Activated naive CD4-positive, alpha-beta T cell (primary cell): ENCODE data around the gene UBE2H.
"Not testable (repeated sequence)": the region's sequence is repeated elsewhere in the genome, so short reads cannot be mapped to it uniquely, and the experiment has no call there.

Source experiments
- DNase-seq, 4 experiments: peaks; one replicate each; lab custom pipeline; 2025; lab: John Stamatoyannopoulos, UW

Gene UBE2H

DNA sequence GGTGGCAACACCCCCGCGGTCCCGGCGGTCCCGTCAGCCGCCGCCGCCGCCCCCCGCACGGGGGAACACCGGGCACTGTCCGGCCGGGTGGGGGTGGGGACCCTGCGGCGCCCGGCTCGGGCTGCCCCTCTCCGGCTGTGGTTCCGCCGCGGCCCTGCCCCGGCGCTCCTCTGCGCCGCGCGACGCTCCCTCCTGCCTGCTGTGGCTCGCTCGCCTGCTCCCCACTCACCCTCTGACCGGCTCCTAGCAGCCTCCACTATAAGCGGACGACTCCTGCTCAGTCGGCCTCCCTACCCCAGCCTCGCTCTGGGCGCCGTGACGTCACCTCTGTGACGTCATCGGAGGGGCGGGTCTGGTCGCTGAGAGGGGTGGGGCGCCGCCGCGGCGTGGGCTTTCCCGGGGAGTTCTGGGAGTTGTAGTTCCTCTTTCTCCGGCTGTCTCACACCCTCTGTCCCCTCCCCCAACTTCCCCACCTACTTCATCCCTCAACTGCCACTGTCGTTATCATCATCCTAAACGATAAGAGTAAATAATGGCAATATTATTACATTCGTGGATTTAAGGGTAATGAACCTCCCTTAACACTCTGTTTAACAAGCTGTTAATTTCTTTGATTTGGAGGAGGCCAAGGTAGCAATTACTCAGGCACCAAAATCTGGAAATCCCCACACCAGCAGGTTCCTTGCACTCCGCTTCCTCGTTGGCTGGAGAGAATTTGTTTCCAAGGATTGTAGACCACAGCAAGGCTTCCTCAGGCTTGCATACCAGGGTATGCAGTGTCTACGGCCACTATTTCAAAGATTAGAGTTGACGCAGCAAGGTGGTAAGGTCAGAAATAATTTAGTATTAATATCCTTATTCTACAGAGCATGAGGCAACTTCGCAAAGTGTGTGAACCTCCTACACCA lies at the start of gene UBE2H:
UBE2H (minus strand) TSS at position 308 of the 908 bp plus-strand sequence. CDS start 405 bp downstream, outside the sequence.
- peak; percentile 70 to 90 (median 81) for DNase-seq

DNA sequence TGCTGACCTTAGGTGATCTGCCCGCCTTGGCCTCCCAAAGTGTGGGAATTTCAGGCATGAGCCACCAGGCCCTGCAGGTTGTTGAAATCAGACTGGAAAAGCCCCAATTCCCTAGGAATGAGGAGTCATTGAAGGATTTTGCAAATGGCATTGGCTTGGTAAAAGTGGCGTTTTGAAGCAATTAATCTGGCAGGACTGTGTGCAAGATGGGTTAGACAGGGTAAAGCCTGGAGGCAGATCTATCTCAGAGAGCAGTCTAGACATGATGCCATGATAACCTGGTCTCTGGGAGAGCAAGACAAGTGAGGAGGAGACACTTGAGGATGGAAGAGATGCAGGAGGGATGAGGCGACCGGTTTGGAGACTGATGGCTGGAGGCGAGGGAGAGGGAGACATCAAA lies 45.7 kb upstream of the UBE2H start:
- no peak for DNase-seq

DNA sequence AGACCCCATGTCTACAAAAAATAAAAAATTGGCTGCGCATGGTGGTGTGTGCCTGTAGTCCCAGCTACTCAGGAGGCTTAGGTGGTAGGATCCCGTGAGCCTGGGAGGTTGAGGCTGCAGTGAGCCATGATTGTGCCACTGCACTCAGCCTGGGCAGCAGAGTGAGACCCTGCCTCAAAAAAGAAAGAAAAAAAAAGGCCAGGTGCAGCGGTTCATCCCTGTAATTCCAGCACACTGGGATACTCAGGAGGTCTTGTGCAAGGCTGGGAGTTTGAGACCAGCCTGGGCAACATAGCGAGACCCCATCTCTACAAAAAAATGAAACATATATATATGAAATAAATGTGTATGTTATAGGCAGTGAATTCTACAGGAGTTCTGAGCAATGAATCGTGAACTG lies 44.5 kb upstream of the UBE2H start:
- no peak for DNase-seq

DNA sequence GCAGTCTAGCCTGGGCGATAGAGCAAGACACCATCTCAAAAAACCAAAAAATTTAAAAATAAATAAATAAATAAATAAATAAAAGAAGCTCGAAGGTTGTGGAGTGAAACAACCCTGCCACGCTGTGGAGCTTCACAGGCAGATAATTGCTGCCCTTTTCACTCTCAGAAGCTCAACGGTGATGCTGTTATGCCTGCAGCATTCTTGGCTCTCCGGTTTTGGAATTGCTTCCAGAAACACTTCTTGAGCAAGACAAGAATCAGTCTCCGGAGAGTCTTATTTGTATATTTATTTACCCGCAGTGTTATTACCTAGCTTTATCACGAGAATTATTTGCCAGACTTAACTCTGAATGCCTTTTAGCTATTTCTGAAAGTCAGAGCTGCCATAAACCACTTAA lies 40.5 kb upstream of the UBE2H start:
- no peak for DNase-seq

DNA sequence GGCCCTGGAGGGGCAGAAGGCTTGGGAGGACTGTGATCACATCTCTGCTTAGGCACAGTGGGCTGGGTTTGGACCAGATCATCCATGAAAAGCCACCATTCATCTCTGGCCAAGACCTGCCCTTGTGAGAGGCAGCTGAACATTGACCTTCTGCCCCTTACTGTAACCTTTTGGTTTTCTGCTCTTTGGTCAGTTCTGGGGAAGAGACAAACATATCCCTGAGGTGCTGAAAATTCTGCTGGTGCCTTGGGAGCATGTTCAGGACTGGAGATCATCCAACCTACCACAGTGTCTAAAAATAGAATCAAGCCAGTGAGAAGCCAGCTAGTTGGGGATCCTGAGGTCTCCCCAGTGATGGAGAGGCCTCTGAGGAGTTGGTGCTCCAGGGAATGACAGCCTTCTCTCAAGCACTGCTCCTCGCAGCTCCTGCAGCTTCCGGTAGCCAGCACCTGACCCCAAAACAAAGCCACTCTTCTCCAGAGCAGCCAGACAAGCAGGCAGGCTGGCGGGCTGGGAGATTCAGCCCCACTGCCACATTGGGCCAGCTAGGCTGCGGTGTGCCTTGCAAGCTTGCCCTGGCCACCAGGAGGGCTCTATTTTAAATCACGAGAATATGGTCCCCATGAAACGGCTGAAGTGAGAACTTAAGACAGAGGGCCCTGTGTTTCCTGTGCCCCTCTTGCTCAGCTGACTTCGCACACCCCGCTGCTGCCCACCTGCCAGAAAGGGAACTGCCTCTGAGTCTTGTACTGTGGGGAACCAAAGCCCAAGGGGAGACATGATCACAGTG lies 37.8 kb upstream of the UBE2H start:
- DNase-seq: no peak

DNA sequence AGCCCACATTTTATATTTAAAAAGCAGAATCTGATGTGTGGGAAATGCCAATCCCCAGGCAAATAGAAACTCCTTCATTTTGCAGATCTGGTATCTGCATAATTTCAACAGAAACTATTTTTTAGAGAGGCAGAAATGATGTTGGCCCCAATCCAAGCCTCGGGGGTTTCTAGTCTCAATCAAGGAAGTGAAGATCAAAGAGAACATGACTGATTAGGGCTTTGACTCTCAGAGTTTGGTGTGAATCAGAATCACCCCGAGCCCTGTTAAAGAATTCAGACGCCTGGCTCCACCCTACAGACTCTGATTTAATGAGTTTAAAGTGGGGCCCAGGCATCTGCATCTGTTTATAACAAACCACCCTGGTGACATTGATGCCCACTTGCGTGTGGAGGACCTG lies 36.7 kb upstream of the UBE2H start:
- DNase-seq: peak in 1 of 4 experiments; percentile 1

DNA sequence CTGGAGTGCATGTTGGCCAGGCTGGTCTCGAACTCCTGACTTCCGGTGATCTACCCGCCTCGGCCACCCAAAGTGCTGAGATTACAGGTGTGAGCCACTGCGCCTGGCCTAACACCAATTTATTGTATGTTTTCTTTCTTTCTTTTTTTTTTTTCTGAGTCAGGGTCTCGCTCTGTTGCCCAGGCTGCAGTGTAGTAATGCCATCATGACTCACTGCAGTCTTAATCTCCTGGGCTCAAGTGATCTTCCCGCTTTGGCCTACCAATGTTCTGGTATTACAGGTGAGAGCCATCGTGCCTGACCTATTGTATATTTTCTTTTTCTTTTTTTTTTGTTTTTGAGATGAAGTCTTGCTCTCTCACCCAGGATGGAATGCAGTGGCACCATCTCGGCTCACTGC lies 33.8 kb upstream of the UBE2H start:
- DNase-seq: no peak

DNA sequence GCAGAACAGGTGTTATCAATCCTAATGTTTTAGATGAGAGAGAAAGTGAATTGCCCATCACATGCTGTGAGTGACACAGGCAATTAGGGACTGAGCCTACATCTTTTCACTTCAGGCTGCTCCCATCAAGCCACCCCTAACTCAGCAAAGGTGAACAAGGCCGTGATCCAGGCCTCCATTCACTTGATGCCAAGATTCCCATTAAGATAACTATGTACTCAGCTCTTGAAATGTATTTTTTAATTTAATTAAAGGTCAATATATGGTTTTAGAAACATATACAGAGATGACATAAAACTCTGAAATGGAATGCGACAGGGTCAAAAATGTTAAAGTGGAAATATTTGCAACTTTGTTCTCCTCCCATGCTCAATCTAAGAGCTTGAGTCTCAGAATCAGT lies 27.9 kb upstream of the UBE2H start:
- no peak for DNase-seq

DNA sequence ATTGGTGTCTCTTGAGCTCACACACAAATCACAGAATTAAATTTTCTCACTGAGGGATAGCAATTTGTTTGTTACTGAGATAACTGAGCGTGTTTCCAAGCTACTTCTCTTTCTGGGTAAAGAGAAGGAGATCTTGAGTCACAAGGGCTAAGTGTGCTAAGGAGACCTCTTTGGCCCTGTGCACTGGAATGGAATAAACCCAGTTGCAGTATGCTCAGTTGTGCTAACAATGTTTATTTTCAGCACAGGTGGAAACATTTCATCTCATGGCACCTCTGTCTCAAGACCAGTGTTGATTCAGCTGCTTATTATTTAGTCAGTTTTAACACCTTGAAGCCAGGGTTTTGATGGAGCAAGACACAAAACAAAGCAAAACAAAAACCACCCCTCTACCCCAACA lies 22.5 kb upstream of the UBE2H start:
- DNase-seq: no peak

DNA sequence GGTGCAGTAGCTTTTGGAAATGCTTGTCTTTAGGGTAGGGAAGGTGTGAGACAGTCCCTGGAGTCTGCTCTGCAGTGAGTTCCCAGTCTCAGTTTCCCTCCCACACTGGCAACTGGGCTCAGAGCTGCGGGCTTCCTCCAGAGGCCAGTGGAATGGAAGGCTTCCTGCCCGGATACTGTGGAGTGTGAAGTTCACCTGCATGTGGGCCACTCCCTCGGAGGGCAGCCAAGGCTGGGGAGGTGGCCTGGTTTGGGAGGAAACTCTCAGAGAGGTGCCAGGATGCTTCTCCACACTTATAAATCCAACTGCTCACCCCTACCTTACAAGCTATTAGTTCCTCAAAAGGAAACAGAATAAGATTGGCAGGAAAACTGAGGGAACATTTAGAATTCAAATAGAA lies 18.1 kb upstream of the UBE2H start:
- no peak for DNase-seq

DNA sequence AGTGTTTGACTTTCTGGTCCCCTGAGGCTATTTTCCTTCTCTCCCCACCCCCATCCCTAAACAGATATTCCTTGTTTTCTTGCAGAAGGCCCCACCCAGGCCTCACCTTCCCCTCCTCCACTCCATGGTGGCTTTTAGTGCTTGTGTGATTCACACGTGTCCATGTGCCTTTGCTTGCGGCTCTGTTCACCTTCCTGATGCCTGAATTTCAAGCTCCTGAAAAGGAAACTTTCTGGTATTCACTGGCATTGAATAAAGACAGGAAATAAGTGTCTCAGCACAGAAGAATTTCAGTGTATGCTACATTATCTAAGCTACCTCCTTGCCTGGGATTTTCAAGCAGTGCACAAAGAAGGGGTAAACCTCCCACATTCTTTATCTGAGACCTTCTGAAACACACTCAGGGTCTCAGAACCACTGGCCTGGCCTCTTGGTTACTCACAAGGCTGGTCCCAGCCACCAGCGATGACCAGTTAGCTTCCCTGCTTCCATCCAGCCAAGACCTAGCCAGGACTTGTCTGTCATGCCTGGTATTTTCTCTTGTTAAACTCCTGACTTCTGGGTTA lies 17.2 kb upstream of the UBE2H start:
- DNase-seq: no peak

DNA sequence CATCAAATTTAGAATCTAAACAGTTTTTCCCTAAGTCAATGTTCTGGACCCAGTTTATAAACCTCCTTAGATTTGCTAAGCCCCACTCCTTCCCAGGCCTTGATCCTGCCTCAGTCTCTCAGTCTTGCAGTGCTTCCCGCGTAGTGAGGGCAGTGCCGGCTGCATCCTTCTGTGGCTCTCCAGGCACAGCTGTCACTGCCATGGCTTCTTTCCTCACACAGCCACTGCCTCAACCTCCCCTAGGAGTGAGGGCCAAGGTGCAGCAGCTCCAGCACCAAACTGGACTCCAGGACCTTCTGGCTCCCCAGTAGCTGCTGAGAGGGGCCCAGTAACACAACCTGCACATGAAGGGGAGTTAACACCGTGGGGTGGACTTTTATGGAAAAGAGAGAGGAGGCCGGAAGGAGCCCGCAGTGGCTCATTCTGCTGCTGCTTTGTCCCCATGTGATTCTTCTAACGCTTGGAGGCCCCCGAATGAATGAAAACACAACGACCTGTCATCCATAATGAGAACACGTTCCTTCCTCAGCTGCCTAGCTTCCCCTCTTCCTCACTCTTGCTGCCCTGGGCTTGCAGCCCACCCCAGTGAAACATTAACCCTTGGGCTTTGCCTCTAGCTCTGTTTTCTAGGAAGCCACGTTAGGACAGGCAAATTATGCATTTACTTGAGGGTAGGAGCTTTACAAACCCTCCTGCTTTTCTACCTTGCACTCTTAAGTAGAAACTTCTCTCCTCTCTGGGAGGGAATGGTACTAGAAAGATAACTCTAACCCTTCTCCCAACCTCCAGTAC lies 16.0 kb upstream of the UBE2H start:
- DNase-seq: no peak

DNA sequence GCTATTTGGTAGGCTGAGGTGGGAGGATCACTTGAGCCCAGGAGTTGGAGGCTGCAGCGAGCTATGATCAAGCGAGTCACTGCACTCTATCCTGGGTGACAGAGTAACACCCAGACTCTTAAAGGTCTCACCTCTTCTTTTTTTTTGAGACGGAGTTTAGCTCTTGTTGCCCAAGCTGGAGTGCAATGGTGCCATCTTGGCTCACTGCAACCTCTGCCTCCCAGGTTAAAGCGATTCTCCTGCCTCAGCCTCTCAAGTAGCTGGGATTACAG lies 7.4 kb upstream of the UBE2H start:
- not testable (repeated sequence) for DNase-seq

DNA sequence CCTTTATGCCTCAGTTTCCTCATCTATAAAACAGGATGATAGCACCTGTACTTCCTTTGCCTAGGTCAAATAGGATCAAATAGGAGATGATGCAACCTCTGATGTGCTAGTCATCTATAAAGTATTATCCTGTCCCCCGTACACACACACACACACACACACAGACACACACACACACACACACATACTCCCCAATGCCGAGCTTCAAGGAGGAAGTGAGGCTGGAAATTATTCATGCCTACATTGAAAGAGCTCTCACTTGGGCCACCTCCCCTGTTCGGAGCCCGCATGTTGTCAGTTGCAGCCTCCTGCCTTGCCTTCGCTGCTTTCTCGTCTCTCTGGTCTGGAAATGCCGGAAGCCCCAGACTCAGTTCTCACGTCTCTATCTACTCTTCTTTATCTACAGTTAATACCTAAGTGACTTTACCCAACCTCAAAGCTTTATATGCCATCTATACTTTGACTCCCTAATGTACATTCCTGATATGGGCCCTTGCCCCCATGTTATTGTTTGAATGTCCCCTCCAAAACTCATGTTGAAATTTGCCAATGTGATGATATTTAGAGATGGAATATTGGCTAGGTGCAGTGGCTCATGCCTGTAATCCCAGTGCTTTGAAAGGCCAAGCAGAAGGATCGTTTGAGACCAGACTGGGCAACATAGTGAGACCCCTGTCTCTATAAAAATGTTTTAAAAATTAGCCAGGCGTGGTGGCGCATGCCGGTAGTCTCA lies 6.9 kb upstream of the UBE2H start:
- no peak for DNase-seq

DNA sequence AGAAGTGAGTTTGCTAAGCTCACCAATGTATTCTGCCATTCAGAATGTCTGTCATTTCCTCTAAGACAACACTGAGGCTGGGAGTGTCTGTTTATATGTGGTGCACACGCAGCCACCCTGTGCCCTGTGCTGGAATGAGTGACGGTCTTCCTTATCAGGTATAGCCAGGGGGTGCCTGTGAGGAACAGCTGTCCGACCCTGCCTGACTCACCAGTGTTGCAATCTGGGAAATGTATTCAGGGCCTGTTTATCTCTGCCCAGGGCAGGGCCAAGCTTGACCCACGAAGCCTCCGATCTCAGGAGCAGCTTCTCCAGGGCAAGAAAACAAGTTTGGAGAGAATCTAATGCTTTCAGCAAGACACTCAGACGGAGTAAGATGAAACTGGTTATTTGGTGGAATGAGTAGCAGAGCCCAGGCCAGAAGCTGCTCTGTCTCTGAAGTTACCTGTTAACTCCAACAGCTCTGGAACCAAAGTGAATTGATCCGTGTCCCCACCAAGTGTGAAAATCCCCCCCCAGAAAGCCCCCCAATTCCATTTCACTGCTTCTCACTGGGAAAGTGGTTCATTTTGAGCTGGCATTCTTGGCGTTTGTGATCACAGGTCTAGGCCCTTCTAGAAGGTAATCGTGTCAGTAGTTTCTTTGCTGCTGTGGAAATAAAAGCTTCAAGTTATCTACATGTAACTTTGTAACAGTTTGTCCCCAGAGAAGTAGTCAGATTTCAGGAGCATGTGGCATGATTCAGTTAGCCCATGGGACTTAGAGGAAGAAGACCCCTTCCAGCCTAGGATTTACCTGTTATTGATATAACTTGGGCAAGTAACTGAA lies 6.1 kb upstream of the UBE2H start:
- DNase-seq: no peak

DNA sequence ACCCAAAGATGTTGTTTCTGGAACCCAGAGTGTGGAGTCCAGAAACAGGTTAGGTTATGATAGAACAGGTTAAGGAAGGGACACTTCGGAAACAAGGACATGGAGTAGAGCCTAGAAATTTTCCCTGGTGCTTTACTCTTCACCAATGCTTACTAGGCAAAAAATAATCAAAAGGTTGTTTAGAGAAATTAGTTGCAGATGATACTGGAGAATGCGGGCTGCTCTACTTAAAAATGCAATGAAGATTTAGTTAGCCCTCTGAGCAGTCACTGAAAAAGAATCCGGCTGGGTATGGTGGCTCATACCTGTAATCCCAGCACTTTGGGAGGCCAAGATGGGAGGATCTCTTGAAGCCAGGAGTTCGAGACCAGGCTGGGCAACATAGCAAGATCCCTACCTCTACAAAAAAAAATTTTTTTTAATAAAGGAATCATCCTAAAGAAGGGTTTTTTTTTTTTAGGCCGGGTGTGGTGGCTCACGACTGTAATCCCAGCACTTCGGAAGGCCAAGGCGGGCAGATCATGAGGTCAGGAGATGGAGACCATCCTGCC lies 3.3 kb upstream of the UBE2H start:
- no peak for DNase-seq

DNA sequence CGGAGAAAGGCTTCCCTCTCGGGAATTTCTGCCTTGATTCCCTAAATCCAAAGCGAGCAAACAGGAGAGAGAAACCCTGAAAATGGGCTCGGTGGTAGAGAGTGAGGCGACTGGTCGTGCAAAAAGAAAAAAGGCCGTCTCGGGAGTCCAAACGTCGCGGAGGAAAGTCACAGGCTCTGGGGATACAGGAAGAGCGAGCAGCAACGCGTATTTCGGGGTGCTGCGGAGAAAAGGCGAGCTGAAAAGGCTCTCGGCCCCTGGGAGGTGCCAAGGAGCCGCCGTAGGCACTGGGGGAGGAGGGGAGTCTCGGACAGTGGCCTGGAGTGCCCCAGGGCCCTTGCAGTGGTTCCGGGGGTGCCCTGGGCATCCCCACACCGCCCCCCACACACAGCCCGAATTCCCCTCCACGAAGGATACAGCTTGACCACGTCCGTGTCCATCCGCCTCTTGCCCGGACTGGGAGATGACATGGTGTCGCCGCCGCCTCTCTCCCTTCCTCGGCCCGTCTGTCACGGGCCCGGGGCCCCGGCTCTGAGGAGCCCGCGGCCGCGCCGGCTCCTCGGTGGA lies 591 bp downstream of the UBE2H start:
- peak in 2 of 4 experiments; percentile 8 to 12 for DNase-seq

DNA sequence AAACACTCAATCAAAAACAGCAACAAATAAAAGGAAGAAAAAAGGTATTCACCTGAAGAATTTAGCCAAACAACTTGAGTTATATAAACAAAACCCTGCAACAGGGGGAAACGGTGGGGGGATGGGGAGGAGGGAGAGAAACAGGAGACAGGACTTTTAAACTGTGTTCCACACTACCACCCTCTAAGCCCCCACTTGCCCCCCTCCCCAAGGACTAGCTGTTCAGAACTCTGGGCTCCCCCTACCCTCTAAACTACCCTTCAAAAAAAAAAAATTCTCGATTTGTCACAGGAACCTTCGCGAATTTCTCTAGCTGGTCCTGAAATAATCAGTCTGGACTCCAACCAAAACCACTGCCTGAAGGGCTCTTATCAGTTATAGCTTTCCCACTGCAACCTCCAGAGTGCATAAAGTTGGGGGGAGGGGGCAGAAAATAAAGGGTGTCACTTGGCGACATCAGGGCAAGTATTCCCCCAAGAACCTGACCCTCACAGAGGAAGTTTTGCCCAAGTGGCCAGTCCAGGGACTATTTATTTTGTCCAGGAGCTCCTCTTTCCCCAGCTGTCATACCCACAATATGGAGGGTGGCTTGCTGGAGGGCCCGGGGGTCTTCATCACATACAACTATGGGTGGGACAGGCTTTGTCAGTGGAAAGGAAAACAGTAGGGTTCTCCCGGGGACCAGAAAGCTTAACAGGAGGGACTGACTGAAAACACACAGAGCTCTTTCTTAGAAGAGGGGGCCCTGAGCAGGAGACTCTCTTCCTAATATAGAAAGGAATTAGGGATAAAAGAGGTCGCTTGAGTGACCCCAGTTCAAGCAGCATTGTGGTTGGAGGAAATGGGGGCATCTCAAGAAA lies 1.3 kb downstream of the UBE2H start:
- DNase-seq: no peak

DNA sequence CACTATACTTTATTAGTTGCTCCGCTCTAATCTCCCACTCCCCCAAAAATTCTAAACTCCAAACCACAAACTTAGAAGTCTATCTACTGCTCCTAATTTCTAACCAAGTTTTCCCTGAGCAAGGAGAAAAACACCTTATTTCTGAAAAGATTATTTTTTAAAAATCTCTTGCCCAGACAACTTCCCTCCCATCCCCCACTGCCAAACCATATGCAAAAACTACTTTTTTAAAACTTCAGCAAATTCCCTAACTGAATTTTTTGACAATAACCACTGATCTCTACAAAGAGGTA lies 1.9 kb downstream of the UBE2H start:
- DNase-seq: no peak
